HG03354 (cell line): ENCODE measurements around the gene RASGRF2.
"Not testable (repeated sequence)": the region's sequence is repeated elsewhere in the genome, so short reads cannot be mapped to it uniquely, and the experiment has no call there.

Experiments
- ATAC-seq: cut with Tn5 transposase; IDR thresholded peaks from one replicate; pipeline ENCODE4 v1.9.1; 2021; ENCODE audit warnings: mild to moderate bottlenecking; ENCODE audit not compliant: unreplicated experiment, poor library complexity, severe bottlenecking

RASGRF2 gene

DNA sequence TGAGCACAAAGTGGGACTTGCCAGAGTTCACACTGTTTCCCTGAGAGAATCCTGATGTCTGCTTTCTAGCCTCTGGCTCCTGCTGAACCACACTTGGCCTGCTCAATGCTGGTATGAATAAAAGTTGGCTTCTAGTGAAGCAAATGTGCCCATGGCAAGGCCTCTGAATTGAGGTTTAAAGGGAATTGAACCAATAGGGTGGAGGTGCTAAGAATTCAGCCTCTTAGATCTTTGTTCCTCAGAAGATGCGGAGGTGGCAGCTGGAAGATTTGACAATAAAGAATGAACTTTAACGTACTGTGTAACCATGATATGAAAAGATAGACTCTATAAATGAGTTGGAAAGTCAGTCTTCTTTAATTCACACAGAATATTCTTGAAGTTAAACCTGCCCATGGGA, 57.2 kb downstream of the RASGRF2 start:
- no peak for ATAC-seq

- ATAC-seq, result not testable (repeated sequence)
Observed at GRCh38 chr5:81018608-81019007, 58.4 kb downstream of the RASGRF2 start.

- ATAC-seq, result no peak
Observed at GRCh38 chr5:81019748-81020147, 59.6 kb downstream of the RASGRF2 start.

DNA sequence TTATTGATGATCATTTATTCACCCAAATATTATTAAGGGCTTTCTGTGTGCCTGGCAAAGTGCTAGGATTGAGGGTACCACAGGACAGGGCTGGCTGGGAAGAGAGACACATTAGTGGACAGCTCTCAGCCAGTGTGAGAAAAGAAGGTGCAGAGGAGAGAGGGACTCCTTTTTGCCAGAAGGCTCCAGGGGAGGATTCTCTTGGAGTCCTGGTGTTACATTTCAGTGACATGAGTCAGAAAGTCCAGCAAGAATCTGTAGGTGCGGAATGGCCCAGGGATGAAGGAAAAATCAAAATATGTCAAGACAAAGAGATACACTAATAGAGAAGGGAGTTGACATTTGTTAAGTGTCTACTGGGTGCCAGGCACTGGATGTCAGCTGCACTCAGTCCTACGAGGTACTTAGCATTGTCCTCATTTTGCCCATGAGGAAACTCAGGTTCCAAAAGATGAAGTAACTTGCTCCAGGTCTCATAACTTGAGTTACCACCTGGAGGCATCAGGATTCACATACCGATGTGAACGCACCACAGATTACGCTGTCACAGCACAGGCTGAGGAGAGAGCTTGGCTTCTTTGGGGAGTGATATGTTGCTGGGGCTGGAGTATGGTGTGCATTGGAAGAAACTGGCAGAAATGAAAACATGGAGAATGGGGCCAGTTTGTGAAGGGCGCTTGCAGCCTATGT, 60.5 kb downstream of the RASGRF2 start:
- no peak for ATAC-seq

DNA sequence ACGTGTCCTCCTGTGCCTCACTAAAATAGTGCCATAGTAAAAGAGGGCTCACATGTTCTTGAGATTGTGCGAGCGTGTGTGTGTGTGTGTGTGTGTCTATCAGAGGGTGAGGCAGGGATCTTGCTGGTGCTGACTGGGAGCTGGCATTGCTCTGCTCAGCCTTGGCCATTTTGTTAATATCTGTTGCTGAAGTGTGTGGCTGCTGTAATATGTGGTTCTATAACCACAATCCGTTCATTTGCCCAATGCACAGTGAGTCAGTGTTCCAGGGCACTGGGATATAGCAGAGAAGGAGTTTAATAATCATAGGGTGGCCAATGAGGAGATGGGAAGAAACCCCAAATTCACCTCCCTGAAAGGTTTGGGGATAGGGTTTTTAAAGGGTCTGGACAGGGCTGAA, 61.3 kb downstream of the RASGRF2 start:
- no peak for ATAC-seq

DNA sequence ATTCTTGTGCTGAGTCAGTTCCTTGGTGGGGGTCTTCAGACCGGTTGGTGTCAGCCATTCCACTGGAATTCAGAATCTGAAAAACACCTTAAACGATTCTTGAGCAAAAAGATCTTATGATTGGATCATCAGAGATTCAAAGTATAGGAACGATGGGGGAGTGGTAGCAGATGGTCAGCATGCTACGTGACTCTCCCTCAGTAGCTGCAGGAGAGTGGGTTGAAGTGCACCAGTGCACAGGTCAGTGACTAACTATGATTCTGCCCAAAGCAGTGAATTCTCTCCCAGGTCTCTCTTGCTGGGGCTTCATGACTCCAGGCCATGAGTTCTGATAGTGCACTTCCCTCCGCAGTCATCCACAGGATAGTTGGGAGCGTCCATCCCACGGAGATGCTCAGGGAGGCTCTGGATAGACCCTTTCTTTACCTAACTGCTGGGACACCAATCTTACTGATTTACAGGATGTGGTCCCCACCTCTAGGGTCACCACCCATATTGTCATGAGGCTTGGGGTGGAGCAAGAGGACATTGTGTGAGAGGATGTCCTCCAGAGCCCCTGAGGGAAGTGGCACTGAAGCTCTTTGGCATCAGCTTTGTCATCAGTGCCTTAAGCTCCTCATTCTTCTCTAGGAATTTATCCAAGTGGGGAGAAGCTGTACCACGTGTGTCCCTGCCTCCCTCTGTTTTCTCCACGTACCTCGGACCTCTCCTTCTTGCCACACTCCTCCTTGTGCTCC, 62.0 kb downstream of the RASGRF2 start:
- no peak for ATAC-seq

DNA sequence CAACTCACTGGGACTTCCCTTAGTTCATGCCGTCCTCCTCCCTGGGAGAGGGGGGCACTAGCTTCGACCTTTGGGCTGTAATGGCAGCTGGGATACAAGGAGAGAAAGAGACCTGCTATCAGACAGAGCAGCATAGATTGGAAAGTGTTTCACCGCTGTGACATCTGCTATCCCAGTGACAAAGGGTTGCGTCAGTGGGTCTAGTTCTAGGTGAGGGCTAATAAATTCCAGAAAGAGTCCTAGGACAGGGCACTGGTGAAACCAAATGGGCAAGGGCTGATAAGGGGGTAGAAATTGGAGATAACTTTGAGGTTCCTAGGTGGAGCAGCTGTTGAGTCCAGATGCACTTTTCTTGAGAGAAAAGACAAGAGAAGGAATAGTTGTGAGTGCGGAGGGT, 62.5 kb downstream of the RASGRF2 start:
- no peak for ATAC-seq

- no peak for ATAC-seq
Observed at GRCh38 chr5:81023261-81023970, 63.3 kb downstream of the RASGRF2 start.

DNA sequence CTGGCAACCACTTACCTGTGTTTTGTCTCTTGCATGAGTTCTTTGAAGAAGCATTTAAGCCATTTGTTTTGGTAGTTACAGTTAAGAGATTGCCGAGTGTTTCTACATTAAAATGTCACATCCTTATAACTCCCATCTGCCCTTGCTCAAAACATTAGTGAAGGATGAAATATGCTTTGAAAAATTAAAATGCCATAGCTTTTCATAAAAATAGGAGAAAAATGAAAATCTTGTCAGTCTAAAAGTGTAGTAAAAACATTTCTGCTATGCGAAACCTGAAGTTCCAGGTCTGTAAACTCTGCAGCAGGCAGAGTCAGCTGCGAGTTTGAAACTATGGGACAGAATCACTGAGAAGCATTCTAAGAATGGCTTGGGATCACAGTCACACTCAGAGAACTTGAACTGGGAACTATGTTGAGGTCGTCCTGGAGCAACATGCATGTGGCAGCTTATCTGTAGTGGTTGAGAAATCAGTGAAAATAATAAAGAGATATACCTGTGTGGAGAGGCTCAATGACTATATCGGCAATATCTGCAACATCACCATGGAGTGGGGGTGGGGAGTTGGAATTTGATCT, 67.4 kb downstream of the RASGRF2 start:
- no peak for ATAC-seq

DNA sequence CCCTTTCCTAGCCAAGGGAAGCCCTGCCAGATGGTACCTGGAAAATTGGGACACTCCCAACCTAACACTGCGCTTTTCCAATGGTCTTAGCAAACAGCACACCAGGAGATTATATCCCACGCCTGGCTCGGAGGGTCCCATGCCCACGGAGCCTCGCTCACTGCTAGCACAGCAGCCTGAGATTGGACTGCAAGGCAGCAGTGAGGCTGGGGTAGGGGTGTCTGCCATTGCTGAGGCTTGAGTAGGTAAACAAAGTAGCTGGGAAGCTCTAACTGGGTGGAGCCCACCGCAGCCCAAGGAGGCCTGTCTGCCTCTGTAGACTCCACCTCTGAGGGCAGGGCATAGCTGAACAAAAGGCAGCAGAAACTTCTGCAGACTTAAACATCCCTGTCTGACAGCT, 68.7 kb downstream of the RASGRF2 start:
- not testable (repeated sequence) for ATAC-seq

DNA sequence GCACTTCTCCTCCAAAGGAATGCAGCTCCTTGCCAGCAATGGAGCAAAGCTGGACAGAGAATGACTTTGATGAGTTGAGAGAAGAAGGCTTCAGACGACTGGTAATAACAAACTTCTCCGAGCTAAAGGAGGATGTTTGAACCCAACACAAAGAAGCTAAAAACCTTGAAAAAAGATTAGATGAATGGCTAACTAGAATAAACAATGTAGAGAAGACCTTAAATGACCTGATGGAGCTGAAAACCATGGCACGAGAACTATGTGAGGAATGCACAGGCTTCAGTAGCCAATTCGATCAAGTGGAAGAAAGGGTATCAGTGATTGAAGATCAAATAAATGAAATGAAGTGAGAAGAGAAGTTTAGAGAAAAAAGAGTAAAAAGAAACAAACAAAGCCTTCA, 69.6 kb downstream of the RASGRF2 start:
- ATAC-seq, result not testable (repeated sequence)

GRCh38 chr5:81030236-81031034, 70.3 kb downstream of the RASGRF2 start:
- not testable (repeated sequence) for ATAC-seq

GRCh38 chr5:81035522-81035921, 75.4 kb downstream of the RASGRF2 start:
- no peak for ATAC-seq

GRCh38 chr5:81038495-81038894, 78.3 kb downstream of the RASGRF2 start:
- ATAC-seq, result no peak

DNA sequence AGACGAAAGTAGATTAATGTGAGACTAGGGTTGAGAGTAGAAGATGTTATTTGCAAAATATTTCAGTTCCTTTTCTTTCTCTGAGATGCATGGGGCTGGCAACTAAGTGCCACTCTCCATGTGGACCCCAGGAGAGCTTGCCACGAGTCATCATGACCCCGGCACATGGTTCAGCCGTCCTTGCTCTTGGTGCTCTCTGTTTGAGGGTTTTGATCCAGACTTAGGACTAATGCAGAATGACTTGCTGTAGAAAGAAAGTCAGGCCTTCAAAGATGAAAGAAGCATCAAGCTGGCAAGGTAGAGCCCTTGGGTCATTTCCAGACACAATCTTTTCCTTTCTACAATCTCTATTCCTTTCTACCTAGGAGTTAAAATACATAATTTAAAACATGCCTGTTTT, 84.7 kb downstream of the RASGRF2 start:
- ATAC-seq, result no peak

DNA sequence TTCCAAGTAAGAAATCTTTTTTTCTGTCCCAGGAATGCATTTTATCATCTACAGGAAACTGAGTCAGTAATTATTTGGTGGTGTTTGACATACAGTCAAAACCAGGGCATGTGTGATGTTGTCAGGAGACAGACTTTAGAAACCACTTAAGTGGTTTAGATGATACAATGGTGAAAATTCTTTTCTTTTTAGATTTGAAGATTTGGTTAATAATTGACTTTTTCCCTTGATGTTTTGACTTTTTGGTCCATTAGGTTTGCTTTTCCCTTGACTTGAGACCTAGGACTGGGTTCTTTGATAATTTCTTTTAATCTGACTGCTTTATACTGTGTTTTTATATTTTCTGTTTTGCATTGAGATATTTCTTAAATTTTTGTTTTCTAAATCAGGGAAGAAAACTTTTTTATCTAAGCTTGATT, 85.2 kb downstream of the RASGRF2 start:
- no peak for ATAC-seq

- no peak for ATAC-seq
Observed at GRCh38 chr5:81046041-81046440, 85.9 kb downstream of the RASGRF2 start.

- no peak for ATAC-seq
Observed at GRCh38 chr5:81052325-81052724, 92.2 kb downstream of the RASGRF2 start.

DNA sequence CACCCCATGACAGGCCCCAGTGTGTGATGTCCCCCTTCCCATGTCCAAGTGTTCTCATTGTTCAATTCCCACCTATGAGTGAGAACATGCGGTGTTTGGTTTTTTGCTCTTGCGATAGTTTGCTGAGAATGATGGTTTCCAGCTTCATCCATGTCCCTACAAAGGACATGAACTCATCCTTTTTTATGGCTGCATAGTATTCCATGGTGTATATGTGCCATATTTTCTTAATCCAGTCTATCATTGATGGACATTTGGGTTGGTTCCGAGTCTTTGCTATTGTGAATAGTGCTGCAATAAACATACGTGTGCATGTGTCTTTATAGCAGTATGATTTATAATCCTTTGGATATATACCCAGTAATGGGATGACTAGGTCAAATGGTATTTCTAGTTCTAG, 93.1 kb downstream of the RASGRF2 start:
- ATAC-seq, result not testable (repeated sequence)

DNA sequence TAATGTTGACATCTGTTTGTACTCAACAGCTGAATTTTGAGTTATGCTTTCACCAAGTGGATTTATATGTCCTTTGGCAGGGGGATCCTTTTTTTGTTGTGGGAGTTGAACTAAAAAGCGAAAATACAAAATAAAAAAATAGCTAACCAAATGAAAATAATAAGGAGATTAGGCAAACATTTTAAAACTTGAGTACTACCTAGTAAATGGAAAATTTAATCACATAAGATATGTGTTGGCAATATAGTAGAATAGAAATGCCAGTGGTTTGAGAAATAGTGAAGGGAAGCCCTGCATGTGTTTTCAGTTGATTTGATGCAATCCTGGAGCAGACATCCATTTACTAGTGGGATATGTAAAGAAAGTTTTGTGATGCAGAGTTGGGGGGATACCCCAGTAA, 98.0 kb downstream of the RASGRF2 start:
- ATAC-seq, result no peak
